Dedifferentiated amniotic fluid mesenchymal stem cell (primary cell): ENCODE results near the gene SDR9C7.
A peak's percentile ranks its signal among the peaks of the same experiment; 100 is the strongest.
"Not testable (repeated sequence)": the region's sequence is repeated elsewhere in the genome, so short reads cannot be mapped to it uniquely, and the experiment has no call there.

Experiments used
- DNase-seq: peaks from one replicate; pipeline ENCODE4 v3.0.0-alpha.2; 2016; ENCODE audit errors: extremely low spot score

SDR9C7 gene

GRCh38 chr12:56953314-56953713 lies 19.1 kb upstream of the SDR9C7 start:
- no peak for DNase-seq

- no peak for DNase-seq
Observed at GRCh38 chr12:56951582-56952339, 17.6 kb upstream of the SDR9C7 start.

GRCh38 chr12:56948881-56949280 lies 14.7 kb upstream of the SDR9C7 start:
- no peak for DNase-seq

- DNase-seq: no peak
Observed at GRCh38 chr12:56948457-56948777, 14.2 kb upstream of the SDR9C7 start.

- no peak for DNase-seq
Observed at GRCh38 chr12:56947633-56948456, 13.6 kb upstream of the SDR9C7 start.

- DNase-seq: no peak
Observed at GRCh38 chr12:56943878-56944277, 9.7 kb upstream of the SDR9C7 start.

GRCh38 chr12:56943374-56943773 lies 9.2 kb upstream of the SDR9C7 start:
- DNase-seq: not testable (repeated sequence)

GRCh38 chr12:56941299-56942017 lies 7.2 kb upstream of the SDR9C7 start:
- DNase-seq: peak; percentile 69

- not testable (repeated sequence) for DNase-seq
Observed at GRCh38 chr12:56940942-56941298, 6.7 kb upstream of the SDR9C7 start.

GRCh38 chr12:56935752-56936151 lies 1.5 kb upstream of the SDR9C7 start:
- DNase-seq: no peak

- DNase-seq: no peak
Observed at GRCh38 chr12:56935157-56935556, 949 bp upstream of the SDR9C7 start.

- DNase-seq: no peak
Observed at GRCh38 chr12:56932867-56933266, 1.3 kb downstream of the SDR9C7 start.

- no peak for DNase-seq
Observed at GRCh38 chr12:56932146-56932545, 2.1 kb downstream of the SDR9C7 start.

GRCh38 chr12:56931474-56931978 lies 2.7 kb downstream of the SDR9C7 start:
- DNase-seq: no peak

GRCh38 chr12:56930241-56930640 lies 4.0 kb downstream of the SDR9C7 start:
- DNase-seq: no peak

GRCh38 chr12:56929780-56930179 lies 4.4 kb downstream of the SDR9C7 start:
- no peak for DNase-seq

- no peak for DNase-seq
Observed at GRCh38 chr12:56928262-56928661, 5.9 kb downstream of the SDR9C7 start.

GRCh38 chr12:56927281-56927680 lies 6.9 kb downstream of the SDR9C7 start:
- DNase-seq: no peak

- DNase-seq: no peak
Observed at GRCh38 chr12:56922031-56922430, 12.2 kb downstream of the SDR9C7 start.

- DNase-seq: no peak
Observed at GRCh38 chr12:56921346-56921745, 12.9 kb downstream of the SDR9C7 start.

- DNase-seq: not testable (repeated sequence)
Observed at GRCh38 chr12:56918139-56918538, 16.1 kb downstream of the SDR9C7 start.

- DNase-seq: no peak
Observed at GRCh38 chr12:56916996-56917333, 17.2 kb downstream of the SDR9C7 start.
